ENCODE results near the gene SEC14L5.

- TF ChIP-seq, protein P1, sequence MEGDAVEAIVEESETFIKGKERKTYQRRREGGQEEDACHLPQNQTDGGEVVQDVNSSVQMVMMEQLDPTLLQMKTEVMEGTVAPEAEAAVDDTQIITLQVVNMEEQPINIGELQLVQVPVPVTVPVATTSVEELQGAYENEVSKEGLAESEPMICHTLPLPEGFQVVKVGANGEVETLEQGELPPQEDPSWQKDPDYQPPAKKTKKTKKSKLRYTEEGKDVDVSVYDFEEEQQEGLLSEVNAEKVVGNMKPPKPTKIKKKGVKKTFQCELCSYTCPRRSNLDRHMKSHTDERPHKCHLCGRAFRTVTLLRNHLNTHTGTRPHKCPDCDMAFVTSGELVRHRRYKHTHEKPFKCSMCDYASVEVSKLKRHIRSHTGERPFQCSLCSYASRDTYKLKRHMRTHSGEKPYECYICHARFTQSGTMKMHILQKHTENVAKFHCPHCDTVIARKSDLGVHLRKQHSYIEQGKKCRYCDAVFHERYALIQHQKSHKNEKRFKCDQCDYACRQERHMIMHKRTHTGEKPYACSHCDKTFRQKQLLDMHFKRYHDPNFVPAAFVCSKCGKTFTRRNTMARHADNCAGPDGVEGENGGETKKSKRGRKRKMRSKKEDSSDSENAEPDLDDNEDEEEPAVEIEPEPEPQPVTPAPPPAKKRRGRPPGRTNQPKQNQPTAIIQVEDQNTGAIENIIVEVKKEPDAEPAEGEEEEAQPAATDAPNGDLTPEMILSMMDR (IDR thresholded peaks at IDR 0.05), result no peak
- TF ChIP-seq POLR2AphosphoS5 (IDR thresholded peaks at IDR 0.05) (no peak), POLR2A (IDR thresholded peaks at IDR 0.05) (no peak), EP300 (IDR thresholded peaks at IDR 0.05) (no peak)
Measured at GRCh38 chr16:5019775-5020174, 61.6 kb downstream of the SEC14L5 start.

All from suprapubic skin (tissue), 4 donors.